T-helper 1 cell treated with Interleukin-12 subunit alpha and Interleukin-12 subunit beta and Interleukin-4 antibody, amounts not matched to agents 30 ng/mL and 1 ng/mL, for 36 hours (primary cell): Measurements from ENCODE around the gene GPR17. TPM values are rescaled to one million over a fixed set of nuclear protein-coding genes. Genes with fewer than 3 reads are reported as not detected.

Source experiments
- intact Hi-C: fragments of 100-400 bp; cut with micrococcal nuclease; formaldehyde crosslinking; loops from one replicate; pipeline ENCODE4 v1.15.1; 2024
- total RNA-seq: library from RNA; stranded (reverse); gene quantifications from 2 replicates; pipeline ENCODE4 v1.2.3, GENCODE V29; 2022

Gene GPR17
- total RNA-seq, 1 donor from 2014 or later = not detected

DNA sequence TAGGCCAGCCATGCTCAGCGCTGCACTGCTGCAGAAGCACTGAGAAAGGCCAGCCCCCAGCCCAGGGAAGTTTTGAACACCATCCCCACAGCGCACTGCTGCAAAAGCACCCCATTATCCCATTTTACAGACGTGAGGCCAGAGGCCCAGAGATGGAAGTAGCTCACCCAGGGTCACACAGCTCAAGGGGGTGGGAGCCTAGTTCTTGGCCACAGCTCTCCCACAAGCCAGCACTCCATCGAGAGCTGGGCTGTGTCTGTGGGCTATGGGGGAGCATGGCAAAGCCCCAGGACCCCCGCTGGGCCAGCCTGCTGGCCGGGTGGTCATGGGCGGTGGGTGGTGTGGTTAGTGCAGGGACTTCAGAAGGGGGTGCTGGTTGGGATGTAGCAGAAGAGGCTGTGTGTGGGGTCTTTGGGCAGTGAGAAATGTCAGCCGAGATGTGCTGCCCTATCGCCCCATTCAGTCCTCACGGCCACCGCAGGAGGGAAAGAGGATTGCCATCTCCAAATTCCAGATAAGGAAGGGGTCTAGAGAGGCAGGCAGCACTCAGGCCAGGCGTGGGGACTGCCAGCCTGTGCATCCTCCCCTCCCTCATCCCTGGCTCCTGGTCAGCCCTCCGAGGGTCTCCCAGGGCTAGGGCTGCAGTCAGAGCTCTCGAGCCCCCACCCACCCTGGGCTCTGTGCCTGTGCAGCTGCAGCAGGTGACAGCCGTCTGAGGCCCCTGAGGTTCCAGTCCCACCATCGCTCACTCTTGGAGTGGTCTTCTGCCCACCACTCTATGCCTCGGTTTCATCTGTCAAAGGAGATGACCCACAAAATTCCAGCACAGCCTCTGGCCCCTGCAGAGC lies 17.0 kb upstream of the GPR17 start:
- intact Hi-C loops = no loop called here

DNA sequence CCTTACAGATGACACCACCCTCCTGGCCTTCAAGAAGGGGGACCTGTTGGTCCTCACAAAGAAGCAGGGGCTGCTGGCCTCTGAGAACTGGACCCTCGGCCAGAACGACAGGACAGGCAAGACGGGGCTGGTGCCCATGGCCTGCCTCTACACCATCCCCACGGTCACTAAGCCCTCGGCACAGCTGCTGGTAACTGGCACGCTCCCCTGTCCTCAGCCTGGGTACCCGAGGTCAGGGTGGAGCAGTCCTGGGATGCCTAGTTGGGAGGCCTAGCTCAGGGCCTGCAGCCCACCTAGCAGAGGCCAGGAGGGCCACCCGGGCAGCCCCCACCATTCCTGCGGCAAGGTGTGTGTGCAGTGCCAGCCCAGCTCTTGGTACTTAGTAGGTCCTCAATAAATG lies 16.3 kb upstream of the GPR17 start:
- intact Hi-C loops = no loop called here

DNA sequence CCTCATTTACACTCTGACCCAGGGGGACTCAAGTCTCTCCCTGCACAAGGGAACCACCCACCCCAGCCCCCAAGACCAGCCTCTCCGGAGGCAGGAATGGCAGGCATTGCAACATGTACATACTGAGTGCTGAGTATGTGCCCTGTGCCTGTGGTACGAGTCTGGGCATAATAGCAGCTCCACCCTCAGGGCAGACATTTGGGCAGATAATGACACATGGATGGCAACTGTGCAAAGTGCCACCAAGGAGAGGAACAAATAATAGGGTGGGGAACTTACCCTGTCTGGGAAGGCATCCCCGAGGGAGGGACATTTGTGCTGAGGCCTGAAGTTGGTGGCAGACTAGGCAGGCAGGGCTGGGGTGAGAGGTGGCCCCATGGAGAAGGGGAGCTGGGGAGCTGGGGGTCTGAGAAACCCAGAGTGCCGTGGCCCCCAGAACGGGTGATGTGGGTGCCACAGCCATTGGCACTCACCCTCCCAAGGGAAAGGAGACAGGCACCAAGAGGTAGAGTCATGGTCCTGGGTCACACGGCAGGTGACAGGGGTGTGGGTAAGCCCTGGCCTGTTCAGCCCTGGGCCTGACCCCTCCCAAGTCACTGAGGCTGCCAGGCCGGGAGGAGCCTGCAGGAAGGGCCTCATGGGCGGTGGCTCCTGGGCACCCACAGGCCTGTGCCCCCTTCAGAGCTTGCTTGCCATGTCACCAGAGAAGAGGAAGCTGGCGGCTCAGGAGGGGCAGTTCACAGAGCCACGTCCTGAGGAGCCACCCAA lies 15.7 kb upstream of the GPR17 start:
- intact Hi-C loops = no loop called here

DNA sequence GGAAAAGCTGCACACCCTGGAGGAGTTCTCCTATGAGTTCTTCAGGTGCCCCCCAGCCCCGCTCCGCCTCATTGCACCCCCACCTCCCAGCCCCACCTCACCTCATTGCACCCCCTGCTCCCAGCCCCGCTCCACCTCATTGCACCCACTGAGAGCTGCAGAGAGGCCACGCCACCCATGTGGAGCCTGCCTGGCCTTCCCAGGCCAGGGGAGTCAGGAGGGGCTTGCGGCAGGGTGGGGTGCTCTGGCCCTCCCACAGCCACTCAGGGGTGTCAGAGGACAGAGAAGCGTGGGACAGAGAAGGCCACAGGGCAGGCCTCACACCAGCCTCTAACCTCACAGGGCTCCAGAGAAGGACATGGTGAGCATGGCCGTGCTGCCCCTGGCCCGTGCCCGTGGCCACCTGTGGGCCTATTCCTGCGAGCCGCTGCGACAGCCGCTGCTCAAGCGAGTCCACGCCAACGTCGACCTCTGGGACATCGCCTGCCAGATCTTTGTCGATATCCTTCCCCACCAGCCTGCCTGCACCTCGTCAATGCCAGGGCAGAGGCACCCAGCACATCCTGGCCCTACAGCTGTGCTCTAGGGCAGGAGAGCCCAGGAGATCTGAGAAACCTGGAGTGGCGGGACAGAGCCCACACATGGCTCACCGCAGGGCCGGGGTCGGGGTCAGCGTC lies 15.0 kb upstream of the GPR17 start:
- intact Hi-C loops = no loop called here

- intact Hi-C loops = no loop called here
Measured at GRCh38 chr2:127631541-127631996, 14.4 kb upstream of the GPR17 start.

DNA sequence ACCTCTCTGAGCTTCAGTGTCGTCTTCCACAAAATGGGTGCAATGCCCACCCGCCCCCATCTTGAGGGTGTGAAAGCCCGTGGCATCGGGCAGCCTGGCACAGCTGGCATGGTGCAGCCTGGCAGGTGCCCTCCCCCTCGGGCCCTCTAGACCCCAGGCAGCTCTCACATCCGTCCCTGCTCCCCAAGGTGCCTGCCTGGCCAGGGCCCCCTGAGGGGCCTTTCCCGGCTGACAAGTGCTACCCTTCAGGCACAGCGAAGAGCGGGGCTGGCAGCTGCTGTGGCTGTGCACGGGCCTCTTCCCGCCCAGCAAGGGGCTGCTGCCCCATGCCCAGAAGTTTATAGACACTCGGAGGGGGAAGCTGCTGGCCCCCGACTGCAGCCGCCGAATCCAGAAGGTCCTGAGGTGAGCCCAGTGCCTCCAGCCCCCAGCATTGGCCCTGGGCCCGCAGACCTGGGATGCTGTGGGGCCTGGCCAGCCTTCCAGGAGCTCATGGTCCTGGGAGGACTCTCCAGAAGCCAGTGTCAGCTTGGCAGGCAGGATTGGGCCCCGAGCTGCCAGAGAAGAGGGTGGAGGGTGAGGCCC lies 13.9 kb upstream of the GPR17 start:
- intact Hi-C loops = no loop called here

- intact Hi-C loops = no loop called here
Measured at GRCh38 chr2:127632592-127633489, 13.1 kb upstream of the GPR17 start.

DNA sequence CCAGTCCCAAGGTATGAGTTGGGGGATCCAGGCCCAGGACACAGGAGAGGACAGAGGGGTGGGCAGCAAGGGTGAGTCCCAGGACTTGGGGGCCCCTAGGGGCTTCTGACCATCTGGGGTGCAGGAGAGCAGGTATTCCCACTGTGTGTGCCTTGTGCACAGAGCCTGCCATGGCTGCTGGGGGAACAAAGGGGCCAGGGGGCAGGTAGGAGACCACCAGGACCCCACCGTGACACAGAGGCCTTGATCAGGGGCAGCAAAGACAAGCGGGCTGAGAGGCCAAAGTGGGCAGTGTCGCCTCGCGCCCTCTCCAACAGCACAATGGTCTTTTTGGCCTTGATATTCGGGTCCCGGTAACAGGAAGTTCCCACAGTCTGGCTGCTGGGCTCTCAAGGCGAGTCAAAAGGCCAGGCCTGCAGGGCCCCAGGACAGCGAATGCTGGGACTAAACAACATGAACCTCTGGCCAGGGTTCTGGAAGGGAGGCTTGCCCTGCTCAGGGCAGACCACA lies 12.3 kb upstream of the GPR17 start:
- intact Hi-C loops = no loop called here

- intact Hi-C loops = no loop called here
Measured at GRCh38 chr2:127634066-127634617, 11.8 kb upstream of the GPR17 start.

- intact Hi-C loops = no loop called here
Measured at GRCh38 chr2:127634626-127635379, 11.2 kb upstream of the GPR17 start.

DNA sequence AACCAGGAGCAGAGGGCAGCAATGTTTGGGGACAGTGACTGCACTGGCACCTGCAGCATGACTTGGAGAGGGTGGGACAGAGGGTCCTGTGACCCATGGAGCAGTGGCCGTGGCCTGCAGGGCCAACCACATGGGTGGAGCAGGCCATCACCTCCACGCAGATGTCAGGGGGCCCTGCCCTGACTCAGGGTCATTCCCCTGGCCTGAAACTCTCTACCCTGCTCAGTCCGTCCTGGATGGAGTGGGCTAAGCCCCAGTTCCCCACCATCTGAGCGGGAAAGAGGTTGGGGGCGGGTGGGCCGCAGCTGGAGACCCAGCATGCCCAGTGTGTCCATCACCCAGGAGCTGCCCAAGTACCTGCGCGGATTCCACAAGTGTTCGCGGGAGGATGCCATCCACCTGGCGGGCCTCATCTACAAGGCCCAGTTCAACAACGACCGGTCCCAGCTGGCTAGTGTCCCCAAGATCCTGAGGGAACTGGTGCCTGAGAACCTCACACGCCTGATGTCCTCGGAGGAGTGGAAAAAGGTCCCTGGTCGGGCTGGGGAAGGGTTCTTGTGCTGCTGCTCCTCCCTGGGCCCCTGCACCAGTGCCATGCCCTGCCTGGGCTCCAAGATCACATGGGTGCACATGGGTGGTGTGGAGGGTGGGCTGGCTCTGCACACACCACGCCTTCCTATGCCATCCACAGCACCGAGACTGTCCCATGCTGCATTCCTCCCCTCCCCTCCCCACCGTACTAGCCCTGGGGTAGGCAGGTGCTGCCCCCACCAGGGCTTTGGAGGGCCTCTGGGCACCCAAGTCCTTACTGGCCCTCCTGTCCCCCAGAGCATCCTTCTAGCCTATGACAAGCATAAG lies 10.3 kb upstream of the GPR17 start:
- intact Hi-C loops = no loop called here

GRCh38 chr2:127636248-127637235 lies 9.4 kb upstream of the GPR17 start:
- intact Hi-C loops = no loop called here

DNA sequence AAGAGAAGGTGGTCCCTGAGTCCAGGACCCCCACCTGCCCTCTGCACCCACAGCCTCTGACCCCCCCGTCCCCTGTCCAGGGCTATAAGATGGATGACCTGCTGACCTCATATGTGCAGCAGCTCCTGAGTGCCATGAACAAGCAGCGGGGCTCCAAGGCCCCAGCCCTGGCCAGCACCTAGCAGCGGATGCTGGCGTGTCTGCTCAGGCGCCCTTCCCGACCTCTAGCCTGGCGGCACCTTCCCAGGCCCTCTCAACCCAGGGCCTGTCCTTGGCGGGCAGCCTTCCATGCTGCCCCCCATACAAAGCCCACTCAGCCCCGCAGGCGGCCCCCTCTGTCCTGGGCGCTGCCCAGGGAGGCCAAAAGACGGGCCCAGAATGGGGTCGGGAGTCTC lies 8.7 kb upstream of the GPR17 start:
- intact Hi-C loops = no loop called here

GRCh38 chr2:127637725-127638252 lies 8.2 kb upstream of the GPR17 start:
- intact Hi-C loops = no loop called here

DNA sequence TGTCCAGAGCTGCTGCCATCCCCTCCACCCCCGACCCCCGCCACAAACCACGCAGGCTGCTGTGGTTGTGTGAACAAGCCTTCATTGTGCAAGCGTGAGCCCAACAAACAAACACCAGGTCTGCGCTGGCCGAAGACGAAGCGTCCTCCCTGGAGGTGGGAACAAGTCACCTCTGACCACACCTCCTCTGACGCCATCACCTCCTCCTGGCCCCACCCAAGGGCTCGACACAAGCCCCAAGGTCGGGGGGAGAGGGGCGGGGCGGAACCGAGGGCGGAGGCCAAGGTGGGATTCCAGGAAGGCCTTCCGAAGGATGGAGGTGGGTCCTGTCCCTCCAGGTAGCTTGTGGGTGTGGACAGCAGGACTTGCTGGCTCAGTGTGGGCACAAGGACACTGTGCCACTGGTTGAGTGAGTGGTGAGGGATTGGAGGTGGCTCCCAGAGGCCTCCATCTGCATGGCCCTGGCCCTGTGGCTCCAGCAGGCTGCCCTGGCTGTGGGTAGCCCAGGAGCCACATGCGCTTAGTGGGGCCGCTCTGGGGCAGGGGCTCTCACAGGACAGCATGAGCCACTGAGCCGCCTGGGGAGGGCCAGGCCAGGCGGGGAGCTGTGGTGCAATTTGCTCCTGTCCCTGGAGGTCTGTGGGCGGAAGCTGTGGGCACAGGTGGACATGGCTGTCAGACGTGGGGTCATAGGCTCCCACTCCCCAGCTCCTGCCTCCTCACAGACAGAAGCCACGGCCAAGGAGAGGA lies 7.4 kb upstream of the GPR17 start:
- intact Hi-C loops = no loop called here

GRCh38 chr2:127639111-127639474 lies 6.9 kb upstream of the GPR17 start:
- intact Hi-C loops = no loop called here
